Memory B cell (primary cell): ENCODE measurements around the gene SOX18.

Experiments
- ATAC-seq: fragments of 150-1000 bp; cut with Tn5 transposase; 2 replicates; pipeline ENCODE4 v1.10.0; 2021; ENCODE audit warnings: low read depth, mild to moderate bottlenecking, moderate library complexity
- DNase-seq, 2 donors: peaks; one replicate each; pipeline ENCODE4 v3.0.0; 2022; ENCODE audit warnings: low spot score in 2 of 2
- H3K27ac Mint-ChIP-seq: one replicate; pipeline ENCODE4 v1.8.0; 2022; ENCODE audit warnings: mild to moderate bottlenecking, moderate library complexity, mixed read lengths
- H3K27me3 Mint-ChIP-seq: one replicate; pipeline ENCODE4 v1.8.0; 2022; ENCODE audit warnings: mixed read lengths
- H3K36me3 Mint-ChIP-seq: one replicate; pipeline ENCODE4 v1.8.0; 2022; ENCODE audit warnings: mild to moderate bottlenecking, mixed read lengths
- H3K4me1 Mint-ChIP-seq: one replicate; pipeline ENCODE4 v1.8.0; 2022; ENCODE audit warnings: mixed read lengths
- H3K4me3 Mint-ChIP-seq: one replicate; pipeline ENCODE4 v1.8.0; 2022; ENCODE audit warnings: mild to moderate bottlenecking, moderate library complexity, mixed read lengths
- H3K9me3 Mint-ChIP-seq: one replicate; pipeline ENCODE4 v1.8.0; 2022; ENCODE audit warnings: mixed read lengths

Gene SOX18

GRCh38 chr20:64084685-64085152 lies 35.3 kb upstream of the SOX18 start:
- peak overlapping the region; percentile 90 for H3K4me3 Mint-ChIP-seq
- DNase-seq (no peak), ATAC-seq (no peak)
- H3K27ac Mint-ChIP-seq = peak overlapping the region; percentile 90
- peaks cover 2% of the 10 kb centered on the region for H3K9me3 Mint-ChIP-seq
- peaks cover 1% of the 10 kb centered on the region for H3K27me3 Mint-ChIP-seq
- peaks cover 39% of the 10 kb centered on the region for H3K4me1 Mint-ChIP-seq
- peaks cover 3% of the 10 kb centered on the region for H3K36me3 Mint-ChIP-seq

GRCh38 chr20:64083804-64084684 lies 34.6 kb upstream of the SOX18 start, which contains the start of gene LKAAEAR1:
LKAAEAR1 (minus strand) TSS chr20:64084398; CDS start chr20:64084219, 179 bp downstream.
- Mint-ChIP-seq H3K4me3 (peak within 1 kb of the TSS; percentile 90), H3K9me3 (peaks cover 2% of the 10 kb centered on the region), H3K27me3 (peaks cover 1% of the 10 kb centered on the region), H3K36me3 (peaks cover 3% of the 10 kb centered on the region), H3K4me1 (peaks cover 41% of the 10 kb centered on the region), H3K27ac (peak within 1 kb of the TSS; percentile 90)
- ATAC-seq = no peak
- no peak for DNase-seq

GRCh38 chr20:64083378-64083803 lies 34.0 kb upstream of the SOX18 start:
- Mint-ChIP-seq H3K4me1 (peaks cover 37% of the 10 kb centered on the region), H3K9me3 (peaks cover 2% of the 10 kb centered on the region), H3K4me3 (peak overlapping the region; percentile 85), H3K27me3 (peaks cover 1% of the 10 kb centered on the region), H3K36me3 (peaks cover 5% of the 10 kb centered on the region), H3K27ac (peak overlapping the region; percentile 55)
- peak; percentile 67 to 76 for DNase-seq
- peak; percentile 32 for ATAC-seq

GRCh38 chr20:64082820-64083377 lies 33.5 kb upstream of the SOX18 start:
- DNase-seq = no peak
- no peak for ATAC-seq
- Mint-ChIP-seq H3K36me3 (peaks cover 5% of the 10 kb centered on the region), H3K27ac (peak overlapping the region; percentile 93), H3K9me3 (peaks cover 2% of the 10 kb centered on the region), H3K4me1 (peaks cover 35% of the 10 kb centered on the region), H3K27me3 (peaks cover 1% of the 10 kb centered on the region), H3K4me3 (peak overlapping the region; percentile 85)

- no peak for ATAC-seq
- peaks cover 5% of the 10 kb centered on the region for H3K36me3 Mint-ChIP-seq
- peaks cover 38% of the 10 kb centered on the region for H3K4me1 Mint-ChIP-seq
- H3K27ac Mint-ChIP-seq = peak overlapping the region; percentile 93
- DNase-seq = no peak
- no peaks in the 10 kb centered on the region for H3K9me3 Mint-ChIP-seq
- H3K27me3 Mint-ChIP-seq = peaks cover 1% of the 10 kb centered on the region
- H3K4me3 Mint-ChIP-seq = peak overlapping the region; percentile 53
Observed at GRCh38 chr20:64082126-64082731, 32.8 kb upstream of the SOX18 start.

GRCh38 chr20:64081624-64081964 lies 32.2 kb upstream of the SOX18 start:
- H3K4me3 Mint-ChIP-seq = peak overlapping the region; percentile 53
- H3K27ac Mint-ChIP-seq = peak overlapping the region; percentile 93
- ATAC-seq (no peak), DNase-seq (no peak)
- no peaks in the 10 kb centered on the region for H3K9me3 Mint-ChIP-seq
- peaks cover 38% of the 10 kb centered on the region for H3K4me1 Mint-ChIP-seq
- H3K36me3 Mint-ChIP-seq = peaks cover 3% of the 10 kb centered on the region
- H3K27me3 Mint-ChIP-seq = peaks cover 1% of the 10 kb centered on the region

GRCh38 chr20:64080813-64081623 lies 31.6 kb upstream of the SOX18 start:
- Mint-ChIP-seq H3K27ac (peak overlapping the region; percentile 93), H3K27me3 (peaks cover 1% of the 10 kb centered on the region), H3K4me1 (peaks cover 38% of the 10 kb centered on the region), H3K36me3 (peaks cover 2% of the 10 kb centered on the region), H3K9me3 (no peaks in the 10 kb centered on the region), H3K4me3 (peak overlapping the region; percentile 78)
- DNase-seq (no peak), ATAC-seq (no peak)

- peak; percentile 23 for ATAC-seq
- peaks cover 42% of the 10 kb centered on the region for H3K4me1 Mint-ChIP-seq
- H3K27ac Mint-ChIP-seq = peak within 1 kb of the TSS; percentile 96
- H3K27me3 Mint-ChIP-seq = peaks cover 1% of the 10 kb centered on the region
- no peaks in the 10 kb centered on the region for H3K9me3 Mint-ChIP-seq
- peaks cover 6% of the 10 kb centered on the region for H3K36me3 Mint-ChIP-seq
- peak within 1 kb of the TSS; percentile 96 for H3K4me3 Mint-ChIP-seq
- peak; percentile 64 to 68 for DNase-seq
Observed at GRCh38 chr20:64080013-64080812, 30.8 kb upstream of the SOX18 start, which contains the start of gene OPRL1. OPRL1 (plus strand) TSS chr20:64080082; CDS start chr20:64092721, 12,639 bp downstream.

- Mint-ChIP-seq H3K4me1 (peaks cover 40% of the 10 kb centered on the region), H3K27me3 (peaks cover 1% of the 10 kb centered on the region), H3K36me3 (peaks cover 10% of the 10 kb centered on the region), H3K9me3 (no peaks in the 10 kb centered on the region), H3K27ac (peak within 1 kb of the TSS; percentile 96), H3K4me3 (peak within 1 kb of the TSS; percentile 96)
- ATAC-seq = peak; percentile 50
- DNase-seq = peak; percentile 89 to 91
Observed at GRCh38 chr20:64079273-64080012, 30.0 kb upstream of the SOX18 start, which contains the start of gene RGS19. RGS19 (minus strand) TSS chr20:64079518; CDS start chr20:64076886, 2,632 bp downstream.

- DNase-seq = no peak
- Mint-ChIP-seq H3K36me3 (peaks cover 10% of the 10 kb centered on the region), H3K9me3 (no peaks in the 10 kb centered on the region), H3K27me3 (no peaks in the 10 kb centered on the region), H3K27ac (peak overlapping the region; percentile 96), H3K4me3 (peak overlapping the region; percentile 96), H3K4me1 (peaks cover 37% of the 10 kb centered on the region)
- no peak for ATAC-seq
Observed at GRCh38 chr20:64078934-64079272, 29.5 kb upstream of the SOX18 start.

- H3K27ac Mint-ChIP-seq = peak overlapping the region; percentile 96
- H3K9me3 Mint-ChIP-seq = no peaks in the 10 kb centered on the region
- H3K36me3 Mint-ChIP-seq = peaks cover 10% of the 10 kb centered on the region
- H3K27me3 Mint-ChIP-seq = no peaks in the 10 kb centered on the region
- H3K4me3 Mint-ChIP-seq = peak overlapping the region; percentile 96
- ATAC-seq = peak; percentile 63
- H3K4me1 Mint-ChIP-seq = peaks cover 34% of the 10 kb centered on the region
- DNase-seq = peak; percentile 67 to 78
Observed at GRCh38 chr20:64077876-64078551, 28.6 kb upstream of the SOX18 start.

- no peaks in the 10 kb centered on the region for H3K9me3 Mint-ChIP-seq
- DNase-seq = no peak
- H3K27ac Mint-ChIP-seq = peak overlapping the region; percentile 73
- peaks cover 10% of the 10 kb centered on the region for H3K36me3 Mint-ChIP-seq
- peak; percentile 3 for ATAC-seq
- H3K4me3 Mint-ChIP-seq = peak overlapping the region; percentile 96
- H3K27me3 Mint-ChIP-seq = no peaks in the 10 kb centered on the region
- peaks cover 30% of the 10 kb centered on the region for H3K4me1 Mint-ChIP-seq
Observed at GRCh38 chr20:64077541-64077875, 28.1 kb upstream of the SOX18 start.
